NCI-H146 treated with DMSO at 0.1 percent for 48 hours (cell line): ENCODE results near the gene MCC.

ENCODE experiments used
- DNase-seq: peaks from one replicate; lab custom pipeline; 2025; ENCODE audit not compliant: unreplicated experiment; lab: John Stamatoyannopoulos, UW

MCC gene

DNA sequence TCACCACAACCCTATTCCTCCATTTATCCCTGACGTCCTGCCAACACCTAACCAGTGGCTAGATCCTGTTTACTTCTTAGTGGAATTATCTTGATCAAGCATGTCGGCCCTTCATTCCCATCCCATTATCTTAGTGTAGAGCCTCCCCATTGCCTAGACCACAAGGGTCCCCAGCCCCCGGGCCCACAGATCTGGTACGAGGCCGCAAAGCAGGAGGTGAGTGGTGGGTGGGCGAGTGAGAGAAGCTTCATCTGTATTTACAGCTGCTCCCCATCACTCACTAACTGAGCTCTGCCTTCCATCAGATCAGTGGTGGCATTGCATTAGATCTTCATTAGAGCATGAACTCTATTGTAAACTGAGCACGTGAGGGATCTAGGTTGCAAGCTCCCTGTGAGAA, 236.2 kb downstream of the MCC start:
- no peak for DNase-seq

DNA sequence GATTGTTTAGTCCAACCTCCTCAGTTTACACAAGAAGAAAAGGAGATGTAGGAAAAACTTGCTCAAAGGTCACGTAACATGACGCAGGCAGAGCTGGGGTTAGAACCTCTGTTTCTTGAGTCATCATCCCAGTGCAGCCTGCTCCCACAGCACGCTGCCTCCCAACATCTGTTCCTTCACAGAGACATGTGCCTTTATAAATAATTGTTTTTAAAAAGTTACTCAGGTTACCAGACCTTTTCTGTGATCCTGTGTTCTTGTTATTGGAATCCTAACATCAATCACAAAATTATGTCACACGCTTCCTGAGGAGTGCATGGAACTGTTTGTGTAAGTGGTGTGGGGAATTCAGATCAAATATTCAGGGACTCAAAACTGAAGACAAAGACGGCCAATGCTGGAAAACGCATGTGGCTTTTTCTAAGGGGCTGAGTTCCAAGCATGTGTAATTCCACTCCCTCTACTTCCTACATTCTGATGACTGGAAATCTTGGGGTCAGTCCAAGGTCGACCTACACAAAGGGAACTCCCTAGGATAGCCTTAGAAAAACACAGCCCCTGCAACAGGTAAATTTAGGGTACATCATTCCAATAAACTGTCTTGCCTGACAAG, 237.8 kb downstream of the MCC start:
- DNase-seq = no peak

DNA sequence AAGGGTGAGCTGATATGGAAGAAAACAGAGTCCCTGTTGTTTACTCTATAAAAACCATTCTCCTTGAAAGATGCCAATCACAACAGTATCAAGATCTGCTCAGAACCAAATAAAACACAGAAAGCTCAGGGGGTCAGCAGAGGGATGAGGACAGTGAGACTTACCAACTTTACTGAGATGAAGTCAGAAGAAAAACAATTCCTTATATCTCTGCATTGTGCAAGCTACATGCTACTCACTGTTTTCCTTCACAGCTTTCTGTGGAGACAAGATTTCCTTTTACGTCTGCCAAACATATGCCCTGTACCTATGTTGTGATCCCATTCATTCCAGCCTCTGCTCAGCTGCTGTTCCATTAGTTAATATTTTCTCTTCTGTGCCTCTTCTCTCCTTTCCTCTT, 239.0 kb downstream of the MCC start:
- no peak for DNase-seq

DNA sequence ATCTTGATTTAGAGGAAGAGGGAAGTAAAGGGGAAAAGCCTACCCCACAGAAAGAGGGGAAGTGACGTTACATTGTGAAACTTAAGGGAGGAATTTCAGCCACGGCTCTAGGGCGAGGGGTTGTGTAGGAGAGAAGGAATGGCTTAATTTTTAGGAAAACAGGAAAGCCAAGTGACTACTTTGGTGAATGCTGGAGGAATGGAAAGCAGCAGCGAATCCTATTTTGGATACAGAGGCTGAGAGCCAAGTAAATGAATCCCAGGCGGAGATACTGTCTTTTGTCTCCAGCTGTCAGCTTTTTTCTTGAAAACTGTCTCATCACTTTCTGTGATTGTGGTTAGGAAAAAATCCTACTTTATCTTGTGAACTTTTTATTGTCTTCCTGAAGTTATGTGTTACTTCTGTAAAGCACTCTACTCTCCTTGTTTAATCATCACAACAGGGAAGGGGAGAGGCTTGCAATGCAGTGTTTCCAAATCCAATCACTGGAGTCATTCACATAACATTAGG, 241.8 kb downstream of the MCC start:
- DNase-seq = no peak

DNA sequence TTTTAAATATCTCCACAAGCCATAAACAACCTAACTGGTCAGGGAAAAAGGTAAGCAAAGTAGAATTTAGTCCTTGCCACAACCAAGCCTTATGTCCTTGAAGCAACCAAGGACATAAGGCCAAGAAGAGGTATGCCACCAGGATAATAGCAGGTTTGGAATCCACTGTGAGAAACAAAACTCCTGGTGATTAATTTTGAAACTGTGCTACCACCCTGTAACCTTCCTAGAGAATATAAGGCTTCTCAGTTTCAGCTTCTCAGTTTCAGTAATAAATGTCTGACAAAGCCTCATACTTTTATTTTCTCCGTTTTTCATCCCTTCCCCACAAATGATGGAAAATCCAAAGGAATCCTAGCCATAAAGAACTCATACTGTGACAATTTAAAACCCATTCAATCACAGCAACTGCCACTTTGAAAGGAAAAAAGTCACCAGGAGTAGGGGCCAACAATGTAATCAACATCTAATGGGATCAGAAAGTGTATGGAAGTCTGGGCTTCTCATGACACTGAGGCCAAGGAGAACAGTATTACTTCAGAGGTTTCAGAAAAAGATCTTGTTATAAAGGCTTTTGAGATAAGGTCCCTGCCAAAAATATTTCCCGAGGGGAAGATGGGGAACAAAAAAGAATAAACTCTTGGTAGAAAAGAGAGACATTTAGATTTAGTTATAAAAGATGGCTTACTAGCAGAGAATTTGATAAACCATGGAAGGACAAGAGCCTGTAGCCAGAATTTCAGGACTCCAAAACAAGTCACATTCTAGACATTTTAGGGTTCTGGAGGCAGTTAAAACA, 242.6 kb downstream of the MCC start:
- no peak for DNase-seq

DNA sequence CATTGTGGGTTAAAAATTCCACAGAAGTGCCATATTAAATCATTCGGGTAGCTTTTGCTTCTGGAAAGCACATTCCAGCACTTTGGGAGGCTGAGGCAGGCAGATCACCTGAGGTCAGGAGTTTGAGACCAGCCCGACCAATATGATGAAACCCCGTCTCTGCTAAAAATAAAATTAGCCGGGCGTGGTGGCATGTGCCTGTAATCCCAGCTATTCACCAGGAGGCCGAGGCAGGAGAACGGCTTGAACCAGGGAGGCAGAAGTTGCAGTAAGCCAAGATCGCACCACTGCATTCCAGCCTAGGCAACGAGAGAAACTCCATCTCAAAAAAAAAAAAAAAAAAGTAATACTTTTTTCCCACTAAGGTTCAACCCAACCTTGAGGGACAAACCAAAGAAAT, 243.3 kb downstream of the MCC start:
- no peak for DNase-seq

DNA sequence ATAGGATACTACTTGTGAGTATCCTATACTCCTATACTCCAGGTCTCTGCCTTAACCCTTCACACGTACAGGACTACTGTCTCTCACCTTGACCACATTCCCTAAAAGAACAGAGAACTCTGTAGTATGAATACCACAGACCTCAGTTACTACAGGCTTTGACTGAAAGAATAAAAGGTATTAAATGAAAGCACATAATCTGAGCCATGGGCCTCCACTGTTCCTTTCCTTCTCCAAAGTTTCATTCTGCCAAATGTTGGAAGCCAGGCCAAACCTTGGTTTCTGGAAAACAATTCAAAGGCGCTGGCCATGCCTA, 244.9 kb downstream of the MCC start:
- DNase-seq = no peak

DNA sequence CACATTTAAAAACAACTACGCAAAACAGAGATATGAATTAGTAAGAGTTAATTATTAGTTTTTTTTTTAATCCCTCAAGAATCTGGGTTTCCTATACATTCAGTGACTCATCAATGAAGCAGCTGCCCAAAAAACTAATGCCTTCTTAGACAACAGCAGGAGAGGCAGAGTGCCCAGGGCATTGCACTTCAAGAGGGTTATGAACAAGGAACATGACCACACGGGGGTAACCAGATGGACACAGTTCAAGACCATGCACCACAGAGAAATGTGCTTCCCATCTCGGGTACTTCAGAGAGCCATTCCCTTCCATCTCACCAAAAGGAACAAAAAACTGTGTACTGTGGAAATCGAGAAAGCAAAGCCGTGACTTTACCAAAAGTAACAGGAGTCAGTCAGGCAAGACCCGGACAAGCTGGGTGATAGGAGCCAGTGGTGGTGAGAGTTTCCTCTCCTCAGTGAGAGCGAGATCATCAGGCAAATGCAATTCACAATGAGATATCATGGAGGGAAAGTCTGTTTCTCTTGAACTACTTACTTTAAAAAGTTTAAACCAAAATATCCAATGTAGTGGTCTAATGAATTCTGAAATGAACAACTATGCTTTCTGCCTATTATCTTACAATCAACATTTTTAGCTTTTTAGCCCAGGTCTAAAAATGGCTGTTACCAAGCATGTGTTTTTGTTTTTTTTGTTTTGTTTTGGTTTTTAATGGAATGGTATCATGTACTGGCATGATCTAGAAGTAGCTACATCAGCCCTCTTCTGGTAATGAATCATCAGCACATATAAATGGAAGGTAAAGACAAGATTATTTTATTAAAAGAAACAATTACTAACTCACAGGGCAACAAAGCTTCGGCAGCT, 245.5 kb downstream of the MCC start:
- no peak for DNase-seq

DNA sequence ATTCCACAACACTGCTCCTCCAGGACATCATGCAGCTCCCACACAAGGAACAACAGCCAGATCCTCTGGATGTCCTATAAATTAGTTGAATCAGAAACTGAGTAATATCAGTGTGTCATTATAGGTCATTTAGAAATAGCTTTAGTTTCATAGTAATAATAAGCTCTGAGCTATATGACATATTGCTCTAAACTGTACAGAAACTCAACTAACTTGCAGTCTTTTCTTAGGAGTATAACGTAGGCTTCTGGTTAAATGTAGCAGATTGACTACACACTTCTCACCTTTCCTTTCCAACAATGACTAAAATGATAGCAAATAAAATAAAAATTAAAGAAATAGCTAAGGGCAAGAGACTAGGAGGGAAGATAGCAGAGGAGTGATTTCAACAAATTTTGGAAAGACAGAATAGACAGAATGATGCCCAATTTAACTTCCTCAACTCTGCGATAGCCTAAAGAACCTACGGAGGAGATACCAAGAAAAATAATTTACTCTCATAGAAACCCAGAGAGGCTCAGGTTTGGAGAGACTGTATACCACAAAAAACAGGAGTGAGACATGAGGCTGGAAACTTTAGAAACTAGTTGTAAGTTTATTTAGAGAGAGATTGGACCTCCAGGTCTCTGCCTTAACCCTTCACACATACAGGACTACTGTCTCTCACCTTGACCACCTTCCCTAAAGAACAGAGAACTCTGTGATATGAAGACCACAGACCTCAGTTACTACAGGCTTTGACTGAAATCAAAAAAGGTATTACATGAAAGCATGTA, 247.1 kb downstream of the MCC start:
- DNase-seq = no peak

DNA sequence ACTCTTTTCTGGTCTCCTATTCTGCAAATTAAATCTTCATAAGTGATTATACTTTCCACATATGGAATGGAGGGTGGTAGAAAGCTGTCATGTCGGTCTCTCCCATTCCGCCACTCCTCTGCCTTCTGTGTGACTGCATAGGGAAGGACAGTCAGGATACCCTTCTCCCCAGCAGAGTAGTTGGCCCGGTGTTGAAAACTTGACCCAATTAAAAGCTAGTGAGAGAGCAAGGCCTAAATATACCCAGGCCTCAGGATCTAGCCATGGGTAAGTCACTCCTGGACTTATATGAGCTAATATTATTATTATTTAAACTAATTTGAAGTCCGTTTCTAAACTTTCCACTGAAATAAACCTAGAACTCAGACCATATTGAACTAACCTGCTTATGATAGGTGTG, 248.2 kb downstream of the MCC start:
- no peak for DNase-seq

DNA sequence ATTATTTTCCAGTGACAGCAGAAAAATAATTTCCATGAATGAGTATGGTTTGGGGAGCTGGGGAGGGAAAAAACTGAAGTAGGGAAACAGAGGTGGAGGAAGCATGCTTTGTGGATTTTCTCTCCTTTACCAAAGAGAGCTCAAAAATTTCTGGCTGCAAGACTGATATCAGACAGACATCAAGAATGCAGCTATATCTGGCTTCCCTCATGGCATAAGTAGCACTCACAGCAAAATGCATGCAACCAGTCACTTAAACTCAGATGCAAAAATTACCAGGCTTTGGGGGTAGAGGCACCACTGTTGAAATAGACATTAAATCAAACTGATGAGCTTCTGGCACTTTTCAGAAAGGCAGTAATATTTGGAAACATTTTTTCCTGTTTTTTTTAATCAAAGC, 250.4 kb downstream of the MCC start:
- no peak for DNase-seq

DNA sequence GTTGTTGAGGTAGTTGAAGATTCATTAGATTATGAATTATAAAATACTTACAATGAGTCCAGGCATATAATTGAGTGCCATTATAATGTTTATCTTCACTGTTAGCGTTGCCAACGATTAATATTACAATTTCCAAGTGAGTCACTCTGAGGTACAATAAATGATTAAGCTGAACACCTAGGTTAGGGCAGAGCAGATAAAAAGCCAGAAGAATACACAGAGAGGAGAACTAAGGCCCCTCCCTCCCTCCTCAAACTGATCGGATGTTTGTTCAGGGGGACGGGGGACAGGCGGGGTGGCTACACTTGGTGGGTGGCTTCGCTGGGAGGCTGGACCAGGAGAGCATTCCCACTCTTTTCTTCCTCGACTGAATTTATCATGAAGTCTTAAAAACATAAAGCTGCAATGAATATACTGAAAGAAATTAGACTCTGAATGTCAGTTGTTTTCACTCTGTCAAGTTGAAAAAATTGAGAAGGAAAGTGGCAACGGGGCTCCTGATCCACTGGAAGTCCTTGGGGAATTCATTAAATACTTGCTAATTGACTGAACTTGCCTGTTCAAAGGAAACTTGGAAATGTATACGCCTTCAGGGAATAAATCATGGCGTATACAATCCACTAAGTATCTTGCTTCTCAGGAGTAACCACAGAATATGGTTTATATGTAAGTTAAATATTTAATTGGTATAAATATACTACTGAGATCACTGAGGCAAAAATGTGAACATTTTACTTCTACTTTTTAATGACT, 251.5 kb downstream of the MCC start:
- DNase-seq = no peak

DNA sequence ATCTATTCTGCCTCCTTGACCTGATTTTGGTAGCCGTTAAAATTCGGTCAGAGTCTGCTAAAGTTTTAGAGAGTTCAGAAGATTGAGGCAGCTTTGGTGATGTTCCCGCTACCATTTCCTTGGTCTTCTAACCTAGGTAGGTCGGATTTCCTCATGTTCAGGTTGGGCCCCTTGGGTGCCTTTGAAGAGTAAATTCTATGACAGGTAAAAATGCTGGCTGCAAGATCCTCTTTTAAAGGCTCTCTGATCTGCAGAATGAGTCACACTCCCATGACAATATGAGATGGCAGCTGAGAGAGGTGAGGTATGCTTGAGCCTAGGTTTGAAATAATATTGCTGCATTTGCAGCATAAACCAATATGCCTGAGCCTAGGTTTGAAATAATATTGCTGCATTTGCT, 252.4 kb downstream of the MCC start:
- DNase-seq = no peak

DNA sequence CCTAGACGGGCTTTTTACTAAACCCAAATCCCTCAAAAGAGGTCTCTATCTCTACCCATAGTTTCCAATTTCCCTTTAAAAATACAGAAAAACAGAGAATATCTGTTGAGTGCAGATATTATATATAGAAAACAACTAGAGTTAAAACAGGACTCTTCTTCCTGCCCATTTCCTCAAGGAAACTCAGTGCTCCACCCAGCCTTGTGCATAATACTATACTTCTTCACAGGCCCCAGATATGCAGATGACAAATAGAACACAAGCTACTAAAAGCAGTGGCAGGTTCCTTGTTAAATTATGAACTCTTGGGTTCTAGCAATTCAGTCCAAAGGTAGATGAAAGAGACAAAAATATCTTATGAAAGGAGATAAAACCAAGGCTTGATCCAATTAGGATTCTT, 253.7 kb downstream of the MCC start:
- DNase-seq = no peak

DNA sequence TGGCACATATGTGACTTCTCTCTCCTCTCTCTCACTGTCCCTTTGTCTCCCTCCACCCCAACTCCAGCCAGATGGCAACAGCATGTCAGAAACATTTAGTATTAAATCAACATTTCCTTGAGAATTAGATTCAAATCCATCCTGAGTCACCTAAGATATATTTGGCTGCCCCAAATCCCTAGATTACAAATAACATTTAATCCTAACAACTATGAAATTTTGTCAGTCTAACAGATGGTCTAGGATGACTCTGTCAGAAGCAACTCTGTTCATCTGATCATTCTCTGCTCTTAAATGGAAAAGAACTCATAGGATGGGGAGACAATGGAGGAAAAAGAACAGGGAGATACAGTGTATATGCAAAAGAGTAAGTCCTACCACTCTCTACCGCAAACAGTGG, 254.6 kb downstream of the MCC start:
- no peak for DNase-seq

DNA sequence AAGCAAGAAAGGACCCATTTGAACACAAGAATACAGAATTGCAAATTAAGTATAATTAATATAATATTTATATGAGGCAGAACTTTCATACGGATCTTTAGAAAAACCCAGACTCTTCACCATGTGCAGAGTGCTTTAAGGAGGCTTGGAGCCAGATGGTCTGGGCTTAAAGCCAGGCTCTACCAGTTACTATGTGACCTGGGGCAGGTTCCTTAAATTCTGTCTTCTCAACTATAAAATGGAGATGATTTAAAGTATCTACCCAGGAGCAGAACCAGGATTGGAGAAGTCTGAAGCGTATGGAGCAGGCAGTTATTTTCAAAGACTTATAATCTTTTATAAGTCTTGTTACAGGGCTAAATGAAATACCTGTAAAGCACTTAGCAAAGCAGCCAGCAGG, 255.6 kb downstream of the MCC start:
- no peak for DNase-seq

DNA sequence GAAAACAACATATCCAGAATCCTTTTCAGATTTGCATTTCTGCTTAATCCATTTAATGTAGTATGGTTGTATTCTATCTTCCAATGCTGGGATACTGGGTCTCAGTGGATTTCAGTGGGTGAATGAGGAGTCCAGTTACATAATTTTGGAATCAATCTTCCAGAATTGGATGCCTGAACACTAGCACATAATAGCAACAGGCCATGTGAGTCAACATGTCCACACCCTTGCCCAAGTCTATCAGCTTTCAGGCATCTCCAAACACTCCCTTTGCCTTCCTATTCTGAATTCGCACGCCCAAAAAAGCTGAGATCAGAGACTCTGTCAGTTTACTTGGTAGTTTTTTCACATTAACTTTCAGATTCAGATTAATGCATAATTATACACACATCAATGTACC, 256.0 kb downstream of the MCC start:
- no peak for DNase-seq

DNA sequence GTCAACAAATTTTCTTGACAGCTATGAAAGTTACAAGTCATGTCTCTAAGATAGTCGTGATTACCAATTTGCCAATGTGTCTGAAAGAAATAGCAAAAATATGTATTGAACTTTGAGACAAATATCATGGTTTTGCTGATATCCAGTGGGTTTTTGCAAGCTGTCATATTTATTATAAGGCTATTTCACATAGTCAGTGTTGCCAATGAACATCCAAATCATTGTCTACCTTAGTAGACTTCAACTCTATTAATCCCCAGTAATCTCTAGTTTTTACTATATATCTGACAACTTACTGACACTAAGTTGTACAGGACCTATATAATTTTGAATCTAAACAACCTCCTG, 256.6 kb downstream of the MCC start:
- no peak for DNase-seq

DNA sequence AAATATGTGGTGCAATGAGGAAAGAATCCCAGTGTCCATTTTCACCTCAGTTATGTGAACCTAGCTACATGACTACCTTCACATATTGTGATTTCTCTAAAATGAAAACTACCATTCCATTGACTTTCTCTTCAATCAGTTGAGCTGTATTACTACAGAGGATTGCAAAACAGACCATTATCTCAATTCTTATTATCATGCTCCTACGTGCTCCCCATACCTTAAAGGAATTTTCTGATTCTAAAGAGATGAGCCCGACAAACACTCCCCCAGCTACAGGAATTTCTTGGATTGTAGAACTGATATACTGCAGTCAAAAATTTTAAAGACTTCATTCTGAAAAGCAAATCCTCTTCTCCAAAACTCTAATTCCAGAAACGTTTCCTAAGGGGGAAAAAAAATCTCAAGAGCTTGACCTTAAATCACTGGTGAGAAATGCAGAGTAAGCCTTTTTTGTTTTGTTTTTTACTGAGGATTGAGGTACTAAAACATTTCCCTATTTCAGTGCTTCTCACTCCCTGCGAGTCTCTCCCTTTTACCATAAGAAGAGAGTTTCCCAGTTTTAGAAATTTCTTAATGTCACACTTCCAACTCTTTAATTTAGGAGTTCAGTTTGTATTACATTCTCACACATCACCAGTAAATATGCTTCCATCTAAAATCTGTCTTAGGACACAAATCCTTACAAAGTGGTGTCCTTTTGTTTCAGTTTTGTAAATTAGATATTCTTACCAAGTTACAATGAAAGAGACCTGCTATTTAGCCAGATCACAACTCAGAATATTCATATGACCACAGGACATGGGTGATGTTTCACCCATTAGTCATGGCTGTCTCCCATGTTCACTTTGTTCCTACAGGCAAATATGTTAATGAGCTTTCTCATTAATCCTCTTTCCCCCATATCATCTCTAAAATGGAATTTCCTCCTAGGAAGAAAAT, 257.3 kb downstream of the MCC start:
- no peak for DNase-seq

DNA sequence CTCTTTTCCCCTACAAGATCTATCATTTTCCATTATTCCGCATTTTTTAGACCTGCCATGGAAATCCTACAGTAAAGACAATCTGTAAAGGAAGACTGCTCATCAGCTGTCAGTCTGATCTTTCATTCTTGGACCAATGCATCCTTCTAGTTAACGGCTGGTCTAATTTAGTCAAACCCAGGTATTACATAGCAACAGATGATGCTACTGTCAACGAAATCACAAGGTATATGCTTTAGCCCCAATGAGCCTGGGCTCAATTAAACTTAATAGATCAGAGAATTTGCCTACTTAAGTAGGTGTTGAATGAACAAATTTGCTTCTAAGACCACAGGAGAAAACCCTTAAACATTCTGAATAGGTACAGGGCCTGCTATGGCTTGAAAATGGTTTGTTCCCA, 260.5 kb downstream of the MCC start:
- no peak for DNase-seq
